ENCODE measurements around the gene CAPZB.

CAPZB gene

GRCh38 chr1:19404748-19405147 is 80.6 kb downstream of the CAPZB start:
- FAIRE-seq = no peak

- no peak for FAIRE-seq
Observed at GRCh38 chr1:19403256-19403655, 82.1 kb downstream of the CAPZB start.

- no peak for FAIRE-seq
Observed at GRCh38 chr1:19402031-19402813, 83.1 kb downstream of the CAPZB start.

GRCh38 chr1:19401535-19401889 is 83.8 kb downstream of the CAPZB start:
- FAIRE-seq = no peak

GRCh38 chr1:19400875-19401534 is 84.3 kb downstream of the CAPZB start:
- FAIRE-seq = no peak

- no peak for FAIRE-seq
Observed at GRCh38 chr1:19400192-19400611, 85.1 kb downstream of the CAPZB start.

GRCh38 chr1:19398309-19398760 is 87.0 kb downstream of the CAPZB start:
- no peak for FAIRE-seq

GRCh38 chr1:19397217-19397945 is 88.0 kb downstream of the CAPZB start:
- no peak for FAIRE-seq

- no peak for FAIRE-seq
Observed at GRCh38 chr1:19396280-19396679, 89.1 kb downstream of the CAPZB start.

- no peak for FAIRE-seq
Observed at GRCh38 chr1:19395678-19396192, 89.6 kb downstream of the CAPZB start.

- FAIRE-seq = no peak
Observed at GRCh38 chr1:19393046-19393445, 92.3 kb downstream of the CAPZB start.

- FAIRE-seq = no peak
Observed at GRCh38 chr1:19392221-19392620, 93.1 kb downstream of the CAPZB start.

GRCh38 chr1:19391596-19391981 is 93.8 kb downstream of the CAPZB start:
- no peak for FAIRE-seq

- peak; percentile 55 for FAIRE-seq
Observed at GRCh38 chr1:19390901-19391595, 94.3 kb downstream of the CAPZB start.

- no peak for FAIRE-seq
Observed at GRCh38 chr1:19390166-19390850, 95.0 kb downstream of the CAPZB start.

GRCh38 chr1:19388980-19389379 is 96.4 kb downstream of the CAPZB start:
- FAIRE-seq = no peak

GRCh38 chr1:19387045-19387467 is 98.3 kb downstream of the CAPZB start:
- FAIRE-seq = no peak

- no peak for FAIRE-seq
Observed at GRCh38 chr1:19385869-19386591, 99.3 kb downstream of the CAPZB start.

- no peak for FAIRE-seq
Observed at GRCh38 chr1:19385221-19385620, 100.1 kb downstream of the CAPZB start.

- FAIRE-seq = no peak
Observed at GRCh38 chr1:19384772-19385187, 100.6 kb downstream of the CAPZB start.

- no peak for FAIRE-seq
Observed at GRCh38 chr1:19384113-19384512, 101.2 kb downstream of the CAPZB start.

- FAIRE-seq = no peak
Observed at GRCh38 chr1:19382222-19382621, 103.1 kb downstream of the CAPZB start.

Measured in A204.1 (cell line).